K562 (cell line): ENCODE data around the gene KBTBD4. TPM values are rescaled to one million over a fixed set of nuclear protein-coding genes. Genes with fewer than 3 reads are reported as not detected.

Experiments used
- ATAC-seq: fragments of 200-7000 bp; cut with Tn5 transposase; 3 replicates; pipeline ENCODE4 v1.9.1; 2020; ENCODE audit warnings: moderate library complexity
- BruUV-seq: library from RNA; stranded (reverse); fragments of 400-500 nt; replicated peaks from 2 replicates; lab custom pipeline; 2021; lab: Mats Ljungman, UMichigan
- CTCF ChIA-PET: fragments of 300-600 bp; formaldehyde crosslinking; extraction: SDS; loops from one replicate; lab custom pipeline; 2021; ENCODE audit warnings: low intra/inter-chr PET ratio; lab: Yijun Ruan, JAX
- POLR2A ChIA-PET: fragments of 300-600, 350-650 bp; sonication (Branson Sonifier 250); formaldehyde crosslinking; extraction: SDS; loops from one replicate; lab custom pipeline; 2021; ENCODE audit warnings: antibody characterized with exemption, inconsistent platforms; lab: Yijun Ruan, JAX
- DNase-seq, 4 experiments: peaks; one replicate each; pipeline versions ENCODE4 v3.0.0 to v3.0.0-alpha.2; 2011 to 2018; ENCODE audit warnings: low spot score in 3 of 4, mixed read lengths in 3 of 4; ENCODE audit errors: extremely low read depth in 1 of 4
- FAIRE-seq: peaks from 2 replicates; lab custom pipeline; 2011; peaks lifted over from hg19 to GRCh38; lab: Jason Lieb, UNC
- H2AFZ ChIP-seq: 2 replicates; pipeline ENCODE4 v1.6.0; 2011; ENCODE audit warnings: low read depth, low read length, control low read depth, inconsistent platforms
- H3K27ac ChIP-seq: fragments of 200-600 bp; 3 replicates; pipeline ENCODE4 v1.8.0; 2011; ENCODE audit warnings: low read depth, mild to moderate bottlenecking, control low read depth, inconsistent platforms, low read length, moderate library complexity, mixed read lengths; ENCODE audit errors: extremely low read depth
- H3K27me3 ChIP-seq, 2 experiments: fragments of 300-600 bp in 1 of 2; 2 replicates in 1 of 2; 3 replicates in 1 of 2; pipeline versions ENCODE4 v1.6.0 to v1.8.0; 2011; ENCODE audit warnings: inconsistent platforms in 2 of 2, low read length in 2 of 2, mild to moderate bottlenecking in 1 of 2, mixed read lengths in 1 of 2, moderate library complexity in 1 of 2; ENCODE audit not compliant: control insufficient read depth in 2 of 2, insufficient read depth in 2 of 2
- H3K36me3 ChIP-seq: fragments of 300-600 bp; 3 replicates; pipeline ENCODE4 v1.8.0; 2011; ENCODE audit warnings: mild to moderate bottlenecking, low read length, inconsistent platforms; ENCODE audit not compliant: control insufficient read depth, insufficient read depth
- H3K4me1 ChIP-seq, 2 experiments: fragments of 200-600 bp in 1 of 2; replicated peaks in 1 of 2; 2 replicates in 1 of 2; 3 replicates in 1 of 2; pipeline versions ENCODE4 v1.5.1 to v1.8.0; 2011; ENCODE audit warnings: inconsistent platforms in 2 of 2, low read length in 2 of 2, mild to moderate bottlenecking in 1 of 2, mixed read lengths in 1 of 2, moderate library complexity in 1 of 2; ENCODE audit not compliant: control insufficient read depth in 2 of 2, insufficient read depth in 2 of 2
- H3K4me2 ChIP-seq: 2 replicates; pipeline ENCODE4 v1.6.1; 2011; ENCODE audit warnings: low read length, control low read depth, inconsistent platforms, mixed read lengths; ENCODE audit not compliant: insufficient read depth
- H3K4me3 ChIP-seq: fragments of 200-600 bp; sonication (generic), shearing (Covaris generic); 2 replicates; pipeline ENCODE4 v1.5.1; 2016; ENCODE audit warnings: control low read depth, inconsistent platforms
- H3K79me2 ChIP-seq: fragments of 200-600 bp; 3 replicates; pipeline ENCODE4 v1.8.0; 2011; ENCODE audit warnings: low read length, inconsistent platforms; ENCODE audit not compliant: control insufficient read depth, insufficient read depth
- H3K9ac ChIP-seq, 2 experiments: 2 replicates each; pipeline versions ENCODE4 v1.6.0 to v1.6.1; 2011; ENCODE audit warnings: low read depth in 2 of 2, low read length in 2 of 2, control low read depth in 1 of 2, inconsistent platforms in 1 of 2, mild to moderate bottlenecking in 1 of 2, mixed read lengths in 1 of 2; ENCODE audit not compliant: insufficient read depth in 1 of 2
- H3K9me1 ChIP-seq: one replicate; pipeline ENCODE4 v1.6.0; 2011; ENCODE audit warnings: inconsistent platforms, mild to moderate bottlenecking, low read length, moderate library complexity; ENCODE audit not compliant: control insufficient read depth, insufficient read depth
- H3K9me3 ChIP-seq: replicated peaks from 2 replicates; pipeline ENCODE4 v1.5.1; 2011; ENCODE audit warnings: low read depth, low read length, inconsistent platforms; ENCODE audit not compliant: control insufficient read depth, insufficient read depth
- H4K20me1 ChIP-seq: replicated peaks from 2 replicates; pipeline ENCODE4 v1.6.1; 2011; ENCODE audit warnings: low read length, inconsistent platforms, mixed read lengths; ENCODE audit not compliant: control insufficient read depth, insufficient read depth
- CREB1 ChIP-seq, 2 experiments: sonication (generic) in 1 of 2; formaldehyde crosslinking in 1 of 2; IDR thresholded peaks; 2 replicates each; pipeline versions ENCODE4 v1.6.1 to v1.8.0; 2012 to 2022; ENCODE audit warnings: inconsistent platforms in 1 of 2, mild to moderate bottlenecking in 1 of 2, missing genetic modification reagents in 1 of 2, moderate library complexity in 1 of 2
- KLF1 ChIP-seq: fragments of 450-650 bp; IDR thresholded peaks from 2 replicates; pipeline ENCODE4 v1.6.1; 2016; ENCODE audit warnings: missing genetic modification characterization, missing compliant biosample characterization
- NCOA1 ChIP-seq: fragments of 450-650 bp; IDR thresholded peaks from 2 replicates; pipeline ENCODE4 v1.6.1; 2016; ENCODE audit warnings: low read depth
- NCOA4 ChIP-seq: fragments of 450-650 bp; IDR thresholded peaks from 2 replicates; pipeline ENCODE4 v1.6.1; 2018; ENCODE audit warnings: mild to moderate bottlenecking; ENCODE audit not compliant: partially characterized antibody
- PCBP1 ChIP-seq: fragments of 200-400 bp; formaldehyde crosslinking; IDR thresholded peaks from 2 replicates; pipeline ENCODE4 v1.6.1; 2018; ENCODE audit warnings: mild to moderate bottlenecking, low read depth, low read length; ENCODE audit not compliant: poor library complexity, severe bottlenecking
- STAT5A ChIP-seq: IDR thresholded peaks from 2 replicates; pipeline ENCODE4 v1.6.1; 2012; ENCODE audit warnings: low read length, inconsistent platforms, borderline replicate concordance
- THRAP3 ChIP-seq: fragments of 450-650 bp; IDR thresholded peaks from 2 replicates; pipeline ENCODE4 v1.6.1; 2016; ENCODE audit warnings: mild to moderate bottlenecking, inconsistent platforms, borderline replicate concordance
- ZC3H8 ChIP-seq: fragments of 450-650 bp; IDR thresholded peaks from 2 replicates; pipeline ENCODE4 v1.6.1; 2017
- ZNF24 ChIP-seq: fragments of 450-650 bp; IDR thresholded peaks from 2 replicates; pipeline ENCODE4 v1.6.1; 2016
- ZNF551 ChIP-seq: fragments of 250-450 bp; sonication (Bioruptor Pico); IDR thresholded peaks from 2 replicates; pipeline ENCODE4 v1.5.0; 2021; ENCODE audit warnings: mild to moderate bottlenecking, moderate library complexity
- WGBS: fragments of 100-300 bp; shearing (Covaris generic); methylation state at CpG from one replicate; pipeline ENCODE4 v1.1.6; 2016; ENCODE audit warnings: low coverage, mixed read lengths; ENCODE audit not compliant: insufficient coverage; ENCODE audit errors: missing lambda C conversion rate; 5-methylcytosine and 5-hydroxymethylcytosine counted together
- in situ Hi-C: fragments of 300-500 bp; cut with MboI; formaldehyde crosslinking; loops from 4 replicates; pipeline ENCODE4 v1.15.0; 2018; ENCODE audit warnings: inconsistent platforms, mixed read lengths
- intact Hi-C: fragments of 100-400 bp; cut with micrococcal nuclease; formaldehyde crosslinking; loops from 2 replicates; pipeline ENCODE4 v1.14.2; 2022
- polyA plus RNA-seq, 8 experiments: library from polyadenylated mRNA; depleted of rRNA in 4 of 8; stranded (reverse) in 5 of 8; unstranded in 3 of 8; fragments of >200 nt; fragmentation: Nextera tagmentation in 2 of 8; fragmentation: Illumina TruSeq in 1 of 8; extraction: Ambion mirVana in 2 of 8; extraction: Trizol in 1 of 8; gene quantifications; 2 replicates each; pipeline versions ENCODE4 v1.2.1 to v1.2.3, GENCODE V29; 2011 to 2014; ENCODE audit warnings: inconsistent platforms in 1 of 8, missing spikeins in 1 of 8
- total RNA-seq, 7 experiments: library from RNA; depleted of rRNA in 6 of 7; stranded (reverse); fragments of >200 nt in 6 of 7; fragmentation: Illumina TruSeq in 2 of 7; extraction: Trizol in 2 of 7; gene quantifications; 2 replicates each; pipeline versions ENCODE4 v1.2.1 to v1.2.3, GENCODE V29; 2011 to 2021; ENCODE audit warnings: low replicate concordance in 1 of 7
- TF ChIP-seq, protein P1 (sequence below), 2 experiments: fragments of 200-800 bp in 1 of 2; sonication (Bioruptor generic) in 1 of 2; sonication (generic) in 1 of 2; formaldehyde crosslinking in 1 of 2; IDR thresholded peaks in 1 of 2; conservative IDR thresholded peaks in 1 of 2; 2 replicates each; pipeline versions ENCODE4 v1.5.0 to v1.6.1; 2016 to 2020; ENCODE audit warnings: missing compliant biosample characterization in 1 of 2, missing genetic modification characterization in 1 of 2, missing genetic modification reagents in 1 of 2

Gene KBTBD4
- total and polyA plus RNA-seq, 9 of the 15 experiments (the other 6 are each of a cell fraction or from before 2014, with no cell fraction given) = 7.0 to 33.9 (median 13.3) TPM

GRCh38 chr11:47620836-47621378 is 42.1 kb upstream of the KBTBD4 start:
- Histone ChIP-seq H3K36me3 (peaks cover 83% of the 10 kb centered on the region), H2AFZ (no peak overlapping the region), H3K4me1 (no peaks in the 10 kb centered on the region)
- DNase-seq = no peak
- in situ Hi-C loops = no loop called here
- FAIRE-seq = no peak
- no peak for TF ChIP-seq ZNF24
- no peak for TF ChIP-seq ZC3H8
- no peak for TF ChIP-seq NCOA1
- TF ChIP-seq PCBP1 = no peak
- TF ChIP-seq, protein P1, sequence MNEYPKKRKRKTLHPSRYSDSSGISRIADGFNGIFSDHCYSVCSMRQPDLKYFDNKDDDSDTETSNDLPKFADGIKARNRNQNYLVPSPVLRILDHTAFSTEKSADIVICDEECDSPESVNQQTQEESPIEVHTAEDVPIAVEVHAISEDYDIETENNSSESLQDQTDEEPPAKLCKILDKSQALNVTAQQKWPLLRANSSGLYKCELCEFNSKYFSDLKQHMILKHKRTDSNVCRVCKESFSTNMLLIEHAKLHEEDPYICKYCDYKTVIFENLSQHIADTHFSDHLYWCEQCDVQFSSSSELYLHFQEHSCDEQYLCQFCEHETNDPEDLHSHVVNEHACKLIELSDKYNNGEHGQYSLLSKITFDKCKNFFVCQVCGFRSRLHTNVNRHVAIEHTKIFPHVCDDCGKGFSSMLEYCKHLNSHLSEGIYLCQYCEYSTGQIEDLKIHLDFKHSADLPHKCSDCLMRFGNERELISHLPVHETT (CRISPR knock-in tag; conservative IDR thresholded peaks at IDR 0.05 in 1 of 2, IDR thresholded peaks at IDR 0.05 in 1 of 2) = no peak
- no peak for TF ChIP-seq KLF1 (tag)
- no peak for TF ChIP-seq NCOA4
- TF ChIP-seq CREB1 (IDR thresholded peaks at IDR 0.05) = no peak
- TF ChIP-seq CREB1 (CRISPR knock-in tag; IDR thresholded peaks at IDR 0.05) = no peak
- TF ChIP-seq THRAP3 = no peak
- TF ChIP-seq ZNF551 (CRISPR knock-in tag) = no peak
- TF ChIP-seq STAT5A = no peak
- TF ChIP-seq, all 486 proteins: peak for 0
- no peaks in the 10 kb centered on the region for H4K20me1 ChIP-seq
- intact Hi-C loops = no loop called here
- no peak overlapping the region for H3K4me3 ChIP-seq
- no peak overlapping the region for H3K27ac ChIP-seq
- BruUV-seq = no TSS peak
- 100% methylated on average over 2 of the region's 2 CpGs for WGBS
- POLR2A ChIA-PET = interaction anchor here (0.6 to 1.3 kb wide), 4 partner anchors 8 to 345 kb away, joined by 3 to 4 read pairs (median 3); no protein-coding TSS in a partner anchor
- no peaks in the 10 kb centered on the region for H3K27me3 ChIP-seq
- H3K9ac ChIP-seq = no peak overlapping the region
- no peaks in the 10 kb centered on the region for H3K9me3 ChIP-seq
- no peak overlapping the region for H3K4me2 ChIP-seq
- no peaks in the 10 kb centered on the region for H3K9me1 ChIP-seq
- ATAC-seq = no peak
- H3K79me2 ChIP-seq = no peaks in the 10 kb centered on the region
- CTCF ChIA-PET = no interaction called here
